A549 (cell line): ENCODE measurements around the gene AFG1L. TPM values are rescaled to one million over a fixed set of nuclear protein-coding genes. Genes with fewer than 3 reads are reported as not detected.

Source experiments
- ATAC-seq, 2 experiments: fragments of 200-7000 bp in 1 of 2; fragments of >200 bp in 1 of 2; cut with Nextera tagmentation in 1 of 2; cut with Tn5 transposase in 1 of 2; 3 replicates each; pipeline versions ENCODE4 v1.8.0 to v1.9.1; 2018 to 2020; ENCODE audit warnings: mild to moderate bottlenecking in 1 of 2, moderate library complexity in 1 of 2
- CTCF ChIA-PET: fragments of 300-600 bp; sonication (Branson Sonifier 250); formaldehyde crosslinking; extraction: SDS; loops from one replicate; lab custom pipeline; 2021; ENCODE audit warnings: antibody characterized with exemption, inconsistent platforms; lab: Yijun Ruan, JAX
- POLR2A ChIA-PET: fragments of 350-600 bp; formaldehyde crosslinking; extraction: SDS; loops from one replicate; lab custom pipeline; 2021; ENCODE audit warnings: antibody characterized with exemption, inconsistent platforms; lab: Yijun Ruan, JAX
- DNase-seq, 2 experiments: peaks; one replicate each; pipeline versions ENCODE4 v3.0.0 to v3.0.0-alpha.2; 2011 to 2016; ENCODE audit warnings: low read depth in 1 of 2, low spot score in 1 of 2
- FAIRE-seq: peaks from 2 replicates; lab custom pipeline; 2011; peaks lifted over from hg19 to GRCh38; lab: Jason Lieb, UNC
- H3K27ac ChIP-seq, 2 experiments: fragments of >200 bp; sonication (Bioruptor Twin); formaldehyde crosslinking; 3 replicates each; pipeline ENCODE4 v1.5.1; 2016 to 2017
- H3K4me1 ChIP-seq: fragments of >200 bp; sonication (Bioruptor Twin); formaldehyde crosslinking; 3 replicates; pipeline ENCODE4 v1.6.1; 2016
- H3K4me2 ChIP-seq: fragments of >200 bp; sonication (Bioruptor Twin); formaldehyde crosslinking; 3 replicates; pipeline ENCODE4 v1.6.1; 2016
- H3K4me3 ChIP-seq: fragments of >200 bp; sonication (Bioruptor Twin); formaldehyde crosslinking; 3 replicates; pipeline ENCODE4 v1.5.1; 2016
- H3K9me3 ChIP-seq: fragments of >200 bp; sonication (Bioruptor Twin); formaldehyde crosslinking; 3 replicates; pipeline ENCODE4 v1.6.1; 2016
- ATOH8 ChIP-seq: fragments of 250-450 bp; sonication (Bioruptor Pico); IDR thresholded peaks from 2 replicates; pipeline ENCODE4 v1.5.0; 2020; ENCODE audit warnings: low read depth, mild to moderate bottlenecking, moderate library complexity
- BHLHE40 ChIP-seq: IDR thresholded peaks from 2 replicates; pipeline ENCODE4 v1.6.1; 2012; ENCODE audit warnings: low read depth, low read length, inconsistent platforms
- CEBPB ChIP-seq, 2 experiments: fragments of >200 bp in 1 of 2; sonication (Bioruptor Twin) in 1 of 2; formaldehyde crosslinking in 1 of 2; IDR thresholded peaks; 2 replicates each; pipeline ENCODE4 v1.6.1; 2012 to 2016
- E2F6 ChIP-seq: IDR thresholded peaks from 2 replicates; pipeline ENCODE4 v1.6.1; 2012; ENCODE audit warnings: low read depth, borderline replicate concordance
- EHF ChIP-seq: fragments of 250-450 bp; sonication (Bioruptor Pico); IDR thresholded peaks from 2 replicates; pipeline ENCODE4 v1.5.0; 2020; ENCODE audit warnings: mild to moderate bottlenecking
- ELK1 ChIP-seq: fragments of 150-350 bp; IDR thresholded peaks from 2 replicates; pipeline ENCODE4 v1.6.1; 2014; ENCODE audit warnings: low read depth, mild to moderate bottlenecking, low read length
- EP300 ChIP-seq, 2 experiments: fragments of >200 bp; sonication (Bioruptor Twin); formaldehyde crosslinking; IDR thresholded peaks; 2 replicates in 1 of 2; 3 replicates in 1 of 2; pipeline ENCODE4 v1.6.1; 2016 to 2017
- ESRRA ChIP-seq: fragments of 150-350 bp; IDR thresholded peaks from 2 replicates; pipeline ENCODE4 v1.6.1; 2014; ENCODE audit warnings: mild to moderate bottlenecking, low read length, borderline replicate concordance
- FOSL2 ChIP-seq, 2 experiments: fragments of 450-650 bp in 1 of 2; fragments of >200 bp in 1 of 2; sonication (Bioruptor Twin) in 1 of 2; formaldehyde crosslinking; IDR thresholded peaks; 2 replicates each; pipeline versions ENCODE4 v1.5.0 to v1.6.1; 2016 to 2020; ENCODE audit warnings: mild to moderate bottlenecking in 1 of 2, moderate library complexity in 1 of 2
- FOXS1 ChIP-seq: fragments of 250-450 bp; sonication (Bioruptor Pico); IDR thresholded peaks from 2 replicates; pipeline ENCODE4 v1.5.0; 2020; ENCODE audit warnings: mild to moderate bottlenecking, moderate library complexity
- HMGXB4 ChIP-seq: fragments of 250-450 bp; sonication (Bioruptor Pico); IDR thresholded peaks from 2 replicates; pipeline ENCODE4 v1.5.0; 2021; ENCODE audit warnings: mild to moderate bottlenecking, moderate library complexity, borderline replicate concordance
- HOXB13 ChIP-seq: fragments of 250-450 bp; sonication (Bioruptor Pico); IDR thresholded peaks from 2 replicates; pipeline ENCODE4 v1.5.0; 2020; ENCODE audit warnings: low read depth, mild to moderate bottlenecking, moderate library complexity
- HOXB5 ChIP-seq: fragments of 250-450 bp; sonication (Bioruptor Pico); IDR thresholded peaks from 2 replicates; pipeline ENCODE4 v1.5.0; 2020; ENCODE audit warnings: mild to moderate bottlenecking, moderate library complexity
- JUNB ChIP-seq: fragments of >200 bp; sonication (Bioruptor Twin); formaldehyde crosslinking; IDR thresholded peaks from 2 replicates; pipeline ENCODE4 v1.6.1; 2016
- PBX3 ChIP-seq: IDR thresholded peaks from 2 replicates; pipeline ENCODE4 v1.6.1; 2012
- PHF8 ChIP-seq: fragments of 200-600 bp; sonication (generic); IDR thresholded peaks from 2 replicates; pipeline ENCODE4 v1.6.1; 2016; ENCODE audit warnings: low read depth, mild to moderate bottlenecking, antibody characterized with exemption, moderate library complexity, borderline replicate concordance
- POLR2A ChIP-seq: IDR thresholded peaks from 2 replicates; pipeline ENCODE4 v1.6.1; 2012; ENCODE audit warnings: mild to moderate bottlenecking, low read length
- POLR2AphosphoS2 ChIP-seq: conservative IDR thresholded peaks from 2 replicates; pipeline ENCODE4 v1.6.1; 2012; ENCODE audit warnings: low read length, improper control_type of control experiment, inconsistent platforms
- RNF2 ChIP-seq: fragments of 200-600 bp; sonication (generic); IDR thresholded peaks from 2 replicates; pipeline ENCODE4 v1.6.1; 2016; ENCODE audit warnings: low read depth, mild to moderate bottlenecking, antibody characterized with exemption, moderate library complexity, borderline replicate concordance
- TFCP2L1 ChIP-seq: fragments of 250-450 bp; sonication (Bioruptor Pico); IDR thresholded peaks from 2 replicates; pipeline ENCODE4 v1.5.0; 2021; ENCODE audit warnings: mild to moderate bottlenecking
- ZC3H11A ChIP-seq: fragments of 450-650 bp; IDR thresholded peaks from 2 replicates; pipeline ENCODE4 v1.6.1; 2014; ENCODE audit warnings: antibody characterized with exemption, mild to moderate bottlenecking
- ZSCAN20 ChIP-seq: fragments of 250-450 bp; sonication (Bioruptor Pico); IDR thresholded peaks from 2 replicates; pipeline ENCODE4 v1.8.0; 2022; ENCODE audit warnings: mild to moderate bottlenecking, moderate library complexity
- WGBS: methylation state at CpG from one replicate; pipeline ENCODE4 v1.1.6; 2017; ENCODE audit errors: missing lambda C conversion rate; 5-methylcytosine and 5-hydroxymethylcytosine counted together
- polyA plus RNA-seq, 4 experiments: library from polyadenylated mRNA; depleted of rRNA in 3 of 4; stranded (reverse); fragments of >200 nt; fragmentation: RNase III in 1 of 4; extraction: RNeasy Plus Mini Kit Qiagen cat#74134 plus additional on column Dnase treatment in 1 of 4; gene quantifications; 2 replicates in 3 of 4; 3 replicates in 1 of 4; pipeline ENCODE4 v1.2.3, GENCODE V29; 2011 to 2017

Gene AFG1L
- polyA plus RNA-seq, 2 of the 4 experiments (the other 2 are of a cell fraction) = 1.3 to 2.3 TPM

- 91% methylated on average over 1 of the region's 1 CpG for WGBS
- H3K4me1 ChIP-seq = no peaks in the 10 kb centered on the region
- H3K4me2 ChIP-seq = no peak overlapping the region
- H3K4me3 ChIP-seq = no peak overlapping the region
- ChIA-PET POLR2A (no interaction called here), CTCF (interaction anchor here (1.1 to 1.6 kb wide), 2 partner anchors 29 to 407 kb away, joined by 3 to 6 read pairs; no protein-coding TSS in a partner anchor)
- no peak for ATAC-seq
- no peaks in the 10 kb centered on the region for H3K9me3 ChIP-seq
- no peak for DNase-seq
- H3K27ac ChIP-seq = no peak overlapping the region
- no peak for FAIRE-seq
- TF ChIP-seq CEBPB (IDR thresholded peaks at IDR 0.05) (no peak), EHF (CRISPR knock-in tag) (no peak), ELK1 (no peak), PHF8 (no peak), ZSCAN20 (no peak), BHLHE40 (no peak), EP300 (IDR thresholded peaks at IDR 0.05) (no peak), JUNB (no peak), E2F6 (no peak), ZC3H11A (no peak), POLR2A (no peak)
Observed at GRCh38 chr6:108521616-108522107, 226.8 kb downstream of the AFG1L start.

GRCh38 chr6:108523697-108524096, 228.8 kb downstream of the AFG1L start:
- no peak overlapping the region for H3K4me3 ChIP-seq
- 83% methylated on average over 2 of the region's 2 CpGs for WGBS
- ChIA-PET CTCF (interaction anchor here (1.1 to 3.0 kb wide), 7 partner anchors 19 to 546 kb away, joined by 3 to 26 read pairs (median 3); no protein-coding TSS in a partner anchor), POLR2A (no interaction called here)
- TF ChIP-seq HOXB13 (CRISPR knock-in tag) = no peak
- no peak for TF ChIP-seq ATOH8
- TF ChIP-seq RNF2 = no peak
- no peak for TF ChIP-seq HMGXB4 (CRISPR knock-in tag)
- no peak for TF ChIP-seq FOXS1
- TF ChIP-seq HOXB5 (CRISPR knock-in tag) = no peak
- no peak for TF ChIP-seq TFCP2L1
- TF ChIP-seq POLR2AphosphoS2 = no peak
- no peak for TF ChIP-seq FOSL2 (IDR thresholded peaks at IDR 0.05)
- TF ChIP-seq FOSL2 (CRISPR knock-in tag; IDR thresholded peaks at IDR 0.05) = no peak
- TF ChIP-seq PBX3 = no peak
- no peak for TF ChIP-seq ESRRA
- no peak for TF ChIP-seq CEBPB (IDR thresholded peaks at IDR 0.05)
- no peak for TF ChIP-seq PHF8
- TF ChIP-seq ELK1 = no peak
- H3K9me3 ChIP-seq = no peaks in the 10 kb centered on the region
- no peak for FAIRE-seq
- DNase-seq = no peak
- no peak for ATAC-seq
- no peak overlapping the region for H3K27ac ChIP-seq
- H3K4me1 ChIP-seq = no peaks in the 10 kb centered on the region
- no peak overlapping the region for H3K4me2 ChIP-seq
